Left lung (tissue), 10 donors: Measurements from ENCODE around the gene ABHD6. TPM values are rescaled to one million over a fixed set of nuclear protein-coding genes. Genes with fewer than 3 reads are reported as not detected.
A peak's percentile ranks its signal among the peaks of the same experiment; 100 is the strongest.
"Not testable (repeated sequence)": the region's sequence is repeated elsewhere in the genome, so short reads cannot be mapped to it uniquely, and the experiment has no call there.

Experiments
- ATAC-seq: fragments of 200-7000 bp; cut with Tn5 transposase; one replicate; pipeline ENCODE4 v1.9.1; 2020; ENCODE audit warnings: moderate library complexity
- DNase-seq, 4 donors: peaks; one replicate each; pipeline ENCODE4 v3.0.0-alpha.2; 2013 to 2020
- H3K27ac ChIP-seq, 2 donors: fragments of 200-600 bp; sonication (generic) in 1 of 2; one replicate each; pipeline versions ENCODE4 v1.5.0 to v1.8.0; 2020 to 2021
- H3K27me3 ChIP-seq, 2 donors: fragments of 200-600 bp; sonication (generic) in 1 of 2; one replicate each; pipeline versions ENCODE4 v1.5.0 to v1.8.0; 2020 to 2021
- H3K36me3 ChIP-seq, 2 donors: fragments of 200-600 bp; sonication (generic) in 1 of 2; one replicate each; pipeline versions ENCODE4 v1.5.0 to v1.8.0; 2020 to 2021
- H3K4me1 ChIP-seq, 2 donors: fragments of 200-600 bp; one replicate each; pipeline ENCODE4 v1.8.0; 2021
- H3K4me3 ChIP-seq, 2 donors: fragments of 200-600 bp; sonication (generic) in 1 of 2; one replicate each; pipeline versions ENCODE4 v1.5.0 to v1.8.0; 2020 to 2021; ENCODE audit warnings: mild to moderate bottlenecking in 1 of 2
- H3K9me3 ChIP-seq, 2 donors: fragments of 200-600 bp; sonication (generic) in 1 of 2; one replicate each; pipeline versions ENCODE4 v1.5.0 to v1.8.0; 2020 to 2021
- intact Hi-C, 2 donors: fragments of 100-400 bp; cut with DNase I; formaldehyde crosslinking; loops; one replicate each; pipeline versions ENCODE4 v1.11.2 to v1.14.2; 2022
- polyA plus RNA-seq, 6 donors: library from polyadenylated mRNA; unstranded; fragments of 120-200 nt; gene quantifications; one replicate each; pipeline ENCODE4 v1.2.1, GENCODE V29; 2013; ENCODE audit not compliant: insufficient read length in 6 of 6
- total RNA-seq, 2 donors: library from RNA; stranded (reverse); fragmentation: NEBNext Ultra II Directional; extraction: Animal tissue kit (Norgen Biotek cat#: 25700); gene quantifications; one replicate each; pipeline ENCODE4 v1.2.1, GENCODE V29; 2021
- TF ChIP-seq, protein P1 (sequence below), 2 donors: fragments of 200-600 bp; sonication (generic) in 1 of 2; IDR thresholded peaks; one replicate each; pipeline versions ENCODE4 v1.5.0 to v1.8.0; 2021; ENCODE audit warnings: antibody characterized with exemption in 2 of 2
- donor health status: DM: no; HTN: yes; CAD: no.
- donor health status: DM: no; HTN: no; CAD: no.

The ABHD6 gene
- total and polyA plus RNA-seq, 8 donors, result 4.8 to 12.7 (median 8.2) TPM

DNA sequence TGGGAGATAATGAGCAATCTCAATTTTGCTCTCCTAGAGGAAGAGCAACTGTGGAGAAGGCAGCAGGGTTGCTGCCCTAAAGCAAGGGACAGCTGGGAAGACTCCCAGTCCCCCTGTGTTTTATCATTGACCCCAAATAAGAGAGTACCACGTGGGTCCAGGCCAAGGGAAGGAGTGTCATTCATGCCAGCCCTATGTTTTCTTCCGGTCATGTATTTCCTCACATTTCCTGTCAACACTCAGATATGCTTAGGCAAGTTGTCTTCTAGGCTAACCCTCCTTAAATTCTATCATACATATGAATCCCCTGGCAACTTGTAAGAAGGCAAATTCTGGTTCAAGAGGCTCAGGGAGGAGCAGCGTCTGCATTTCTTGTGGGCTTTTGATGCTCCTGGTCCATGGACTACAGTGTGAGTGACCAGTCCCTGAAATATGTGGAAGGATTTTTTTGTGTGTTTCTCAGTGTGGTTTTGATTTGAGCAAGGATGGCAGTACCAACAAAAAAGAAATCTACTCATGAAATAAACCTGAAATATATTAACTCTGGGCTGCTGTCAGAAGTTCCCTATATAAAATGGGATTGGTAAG is 36.5 kb downstream of the ABHD6 start:
- peaks cover 0 to 17% of the 10 kb centered on the region in 2 donors for H3K4me1 ChIP-seq
- no peak for ATAC-seq
- peaks cover 0 to 18% of the 10 kb centered on the region in 2 donors for H3K36me3 ChIP-seq
- H3K27ac ChIP-seq, result peak overlapping the region in 1 of 2 donors; percentile 1
- no peaks in the 10 kb centered on the region for H3K27me3 ChIP-seq
- no peak overlapping the region for H3K4me3 ChIP-seq
- intact Hi-C loops, result no loop called here
- no peaks in the 10 kb centered on the region for H3K9me3 ChIP-seq
- DNase-seq, result no peak
- TF ChIP-seq, protein P1, sequence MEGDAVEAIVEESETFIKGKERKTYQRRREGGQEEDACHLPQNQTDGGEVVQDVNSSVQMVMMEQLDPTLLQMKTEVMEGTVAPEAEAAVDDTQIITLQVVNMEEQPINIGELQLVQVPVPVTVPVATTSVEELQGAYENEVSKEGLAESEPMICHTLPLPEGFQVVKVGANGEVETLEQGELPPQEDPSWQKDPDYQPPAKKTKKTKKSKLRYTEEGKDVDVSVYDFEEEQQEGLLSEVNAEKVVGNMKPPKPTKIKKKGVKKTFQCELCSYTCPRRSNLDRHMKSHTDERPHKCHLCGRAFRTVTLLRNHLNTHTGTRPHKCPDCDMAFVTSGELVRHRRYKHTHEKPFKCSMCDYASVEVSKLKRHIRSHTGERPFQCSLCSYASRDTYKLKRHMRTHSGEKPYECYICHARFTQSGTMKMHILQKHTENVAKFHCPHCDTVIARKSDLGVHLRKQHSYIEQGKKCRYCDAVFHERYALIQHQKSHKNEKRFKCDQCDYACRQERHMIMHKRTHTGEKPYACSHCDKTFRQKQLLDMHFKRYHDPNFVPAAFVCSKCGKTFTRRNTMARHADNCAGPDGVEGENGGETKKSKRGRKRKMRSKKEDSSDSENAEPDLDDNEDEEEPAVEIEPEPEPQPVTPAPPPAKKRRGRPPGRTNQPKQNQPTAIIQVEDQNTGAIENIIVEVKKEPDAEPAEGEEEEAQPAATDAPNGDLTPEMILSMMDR (IDR thresholded peaks at IDR 0.05), result no peak

DNA sequence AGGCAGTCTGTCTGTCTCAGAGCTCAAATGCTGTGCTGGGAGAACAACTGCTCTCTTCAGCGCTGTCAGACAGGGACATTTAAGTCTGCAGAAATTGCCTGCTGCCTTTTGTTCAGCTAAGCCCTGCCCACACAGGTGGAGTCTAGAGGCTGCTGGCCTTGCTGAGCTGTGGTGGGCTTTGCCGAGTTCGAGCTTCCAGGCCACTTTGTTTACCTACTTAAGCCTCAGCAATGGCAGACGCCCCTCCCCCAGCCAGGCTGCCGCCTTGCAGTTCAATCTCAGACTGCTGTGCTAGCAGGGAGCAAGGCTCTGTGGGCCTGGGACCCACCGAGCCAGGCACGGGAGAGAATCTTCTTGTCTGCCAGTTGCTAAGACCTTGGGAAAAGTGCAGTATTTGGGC is 43.5 kb downstream of the ABHD6 start:
- H3K27me3 ChIP-seq, result no peaks in the 10 kb centered on the region
- ATAC-seq, result no peak
- intact Hi-C loops, result no loop called here
- H3K4me3 ChIP-seq, result no peak overlapping the region
- no peaks in the 10 kb centered on the region for H3K4me1 ChIP-seq
- TF ChIP-seq, protein P1 (IDR thresholded peaks at IDR 0.05), result no peak
- H3K9me3 ChIP-seq, result no peaks in the 10 kb centered on the region
- H3K36me3 ChIP-seq, result peaks cover 0 to 33% of the 10 kb centered on the region in 2 donors
- no peak overlapping the region for H3K27ac ChIP-seq
- no peak for DNase-seq

DNA sequence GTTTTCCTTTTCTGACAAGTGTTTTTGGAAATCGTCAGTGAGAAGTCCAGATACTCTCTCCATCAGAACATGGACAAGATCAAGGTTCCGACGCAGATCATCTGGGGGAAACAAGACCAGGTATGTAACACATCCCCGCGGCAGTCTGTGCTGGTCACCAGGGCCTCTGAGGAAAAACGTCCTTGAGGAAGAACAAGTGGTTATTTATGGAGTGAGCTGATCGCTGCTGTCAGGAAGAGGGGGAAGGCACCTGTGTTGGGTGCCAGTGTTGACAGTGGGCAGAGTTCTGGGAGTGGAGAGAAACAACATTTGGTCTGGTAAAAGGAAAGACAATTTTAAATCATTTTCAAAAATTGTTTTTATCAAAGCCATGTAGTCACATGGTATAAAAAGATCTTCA is 47.7 kb downstream of the ABHD6 start:
- H3K27ac ChIP-seq, result no peak overlapping the region
- TF ChIP-seq, protein P1 (IDR thresholded peaks at IDR 0.05), result no peak
- intact Hi-C loops, result no loop called here

DNA sequence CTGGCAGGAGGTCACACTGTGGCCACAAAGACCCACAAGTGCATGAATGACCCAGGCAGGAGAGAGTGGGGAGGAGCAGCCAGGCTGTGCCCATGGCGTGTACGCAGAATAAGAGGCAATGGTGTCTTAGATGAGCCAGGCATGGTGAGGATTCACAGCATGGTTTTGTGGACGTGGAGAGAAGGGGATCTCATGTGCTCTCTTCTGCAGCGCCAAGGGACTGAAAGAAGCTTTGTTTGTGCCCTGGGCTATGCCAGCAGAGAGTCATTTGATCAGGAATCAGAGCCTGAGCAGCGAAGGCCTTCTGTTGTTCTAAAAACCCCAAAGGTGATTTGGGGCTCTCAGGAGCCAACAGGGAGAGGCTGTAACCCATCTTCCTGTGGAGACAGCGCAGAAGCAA is 49.8 kb downstream of the ABHD6 start:
- Histone ChIP-seq H3K9me3 (no peaks in the 10 kb centered on the region), H3K27ac (no peak overlapping the region), H3K4me1 (no peaks in the 10 kb centered on the region), H3K36me3 (peaks cover 0 to 26% of the 10 kb centered on the region in 2 donors), H3K4me3 (no peak overlapping the region), H3K27me3 (no peaks in the 10 kb centered on the region)
- ATAC-seq (no peak), DNase-seq (no peak)
- intact Hi-C loops, result no loop called here
- TF ChIP-seq, protein P1 (IDR thresholded peaks at IDR 0.05), result no peak

More for the DNA sequence above, 47.7 kb downstream of the ABHD6 start:
- Histone ChIP-seq H3K4me1 (no peaks in the 10 kb centered on the region), H3K27me3 (no peaks in the 10 kb centered on the region), H3K36me3 (peaks cover 0 to 42% of the 10 kb centered on the region in 2 donors), H3K4me3 (no peak overlapping the region), H3K9me3 (no peaks in the 10 kb centered on the region)
- ATAC-seq, result no peak
- DNase-seq, result no peak

DNA sequence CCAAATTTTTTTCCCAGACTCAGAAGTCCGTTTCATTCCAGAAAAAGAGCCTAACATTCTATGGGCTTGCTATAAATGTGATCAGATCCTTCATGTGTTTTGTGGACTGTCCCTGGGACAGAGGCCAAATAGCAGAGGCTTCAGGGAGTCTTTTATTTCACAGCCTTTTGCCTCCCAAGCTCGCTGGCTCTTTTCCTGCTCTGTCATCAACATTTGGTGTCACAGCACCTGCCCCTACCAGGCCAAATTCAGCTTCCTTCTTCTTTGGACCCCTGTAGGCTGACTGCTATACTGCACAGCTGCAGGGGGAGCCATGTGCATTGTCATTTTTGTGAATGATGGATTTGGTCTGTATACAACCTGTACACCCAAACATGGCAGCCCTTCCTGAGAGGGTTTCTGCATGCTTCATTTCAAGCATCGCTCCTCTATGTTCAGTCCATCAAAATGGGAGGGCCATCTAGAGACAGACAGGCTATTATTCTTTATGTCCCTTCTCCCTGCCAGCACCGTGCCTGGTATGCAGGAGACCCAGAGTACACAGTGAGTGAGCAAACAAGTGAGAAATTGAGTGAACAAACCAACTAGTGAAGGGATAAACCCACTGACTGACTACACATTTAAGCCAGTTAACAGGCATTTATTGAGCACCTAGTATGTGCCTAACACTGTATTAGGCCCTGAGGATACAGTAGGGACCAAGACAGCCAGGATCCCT is 50.6 kb downstream of the ABHD6 start:
- Histone ChIP-seq H3K4me3 (no peak overlapping the region), H3K27ac (no peak overlapping the region), H3K27me3 (no peaks in the 10 kb centered on the region), H3K9me3 (no peaks in the 10 kb centered on the region), H3K36me3 (peaks cover 0 to 26% of the 10 kb centered on the region in 2 donors), H3K4me1 (no peaks in the 10 kb centered on the region)
- TF ChIP-seq, protein P1 (IDR thresholded peaks at IDR 0.05), result no peak
- DNase-seq (peak in 1 of 4 donors; percentile 4), ATAC-seq (no peak)
- intact Hi-C loops, result no loop called here

DNA sequence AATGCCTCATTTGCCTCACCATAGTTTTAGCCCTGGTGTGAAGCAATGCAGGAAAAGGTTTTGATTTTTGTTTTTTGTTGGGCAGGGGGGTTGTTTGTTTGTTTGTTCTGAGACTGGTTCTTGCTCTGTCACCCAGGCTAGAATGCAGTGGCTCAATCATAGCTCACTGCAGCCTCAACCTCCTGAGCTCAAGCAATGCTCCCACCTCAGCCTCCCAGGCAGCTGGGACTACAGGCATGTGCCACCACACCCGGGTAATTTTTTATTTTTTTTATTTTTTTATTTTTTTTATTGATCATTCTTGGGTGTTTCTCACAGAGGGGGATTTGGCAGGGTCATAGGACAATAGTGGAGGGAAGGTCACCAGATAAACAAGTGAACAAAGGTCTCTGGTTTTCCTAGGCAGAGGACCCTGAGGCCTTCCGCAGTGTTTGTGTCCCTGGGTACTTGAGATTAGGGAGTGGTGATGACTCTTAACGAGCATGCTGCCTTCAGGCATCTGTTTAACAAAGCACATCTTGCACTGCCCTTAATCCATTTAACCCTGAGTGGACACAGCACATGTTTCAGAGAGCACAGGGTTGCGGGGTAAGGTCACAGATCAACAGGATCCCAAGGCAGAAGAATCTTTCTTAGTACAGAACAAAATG is 51.5 kb downstream of the ABHD6 start:
- ATAC-seq, H3K4me1 ChIP-seq, intact Hi-C loops, DNase-seq, H3K9me3 ChIP-seq, H3K27me3 ChIP-seq, H3K4me3 ChIP-seq, H3K27ac ChIP-seq: not testable (repeated sequence)
- H3K36me3 ChIP-seq, result peaks cover 0 to 26% of the 10 kb centered on the region in 2 donors

DNA sequence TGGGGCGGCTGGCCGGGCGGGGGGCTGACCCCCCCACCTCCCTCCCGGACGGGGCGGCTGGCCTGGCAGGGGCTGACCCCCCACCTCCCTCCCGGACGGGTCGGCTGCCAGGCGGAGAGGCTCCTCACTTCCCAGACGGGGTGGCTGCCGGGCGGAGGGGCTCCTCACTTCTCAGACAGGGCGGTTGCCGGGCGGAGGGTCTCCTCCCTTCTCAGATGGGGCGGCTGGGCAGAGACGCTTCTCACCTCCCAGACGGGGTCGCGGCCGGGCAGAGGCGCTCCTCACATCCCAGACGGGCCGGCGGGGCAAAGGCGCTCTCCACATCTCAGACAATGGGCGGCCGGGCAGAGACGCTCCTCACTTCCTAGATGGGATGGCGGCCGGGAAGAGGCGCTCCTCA is 52.9 kb downstream of the ABHD6 start:
- not testable (repeated sequence) for H3K9me3 ChIP-seq, DNase-seq, H3K27me3 ChIP-seq, H3K4me3 ChIP-seq, ATAC-seq, H3K27ac ChIP-seq, H3K4me1 ChIP-seq
- peaks cover 0 to 14% of the 10 kb centered on the region in 2 donors for H3K36me3 ChIP-seq
- intact Hi-C loops, result loop anchor here in 1 of 2 donors (10.0 kb wide), 1 partner anchor 46 kb away; no protein-coding TSS in a partner anchor
